Neuron (in vitro differentiated cells): ENCODE data around the gene IL18.
"Not testable (repeated sequence)": the region's sequence is repeated elsewhere in the genome, so short reads cannot be mapped to it uniquely, and the experiment has no call there.

ENCODE experiments used
- H2AFZ ChIP-seq: one replicate; pipeline ENCODE4 v1.6.1; 2013; ENCODE audit warnings: low read depth, mild to moderate bottlenecking, inconsistent platforms, low read length, moderate library complexity
- H3K27me3 ChIP-seq: one replicate; pipeline ENCODE4 v1.6.1; 2013; ENCODE audit warnings: low read length; ENCODE audit not compliant: insufficient read depth
- H3K36me3 ChIP-seq: one replicate; pipeline ENCODE4 v1.6.1; 2013; ENCODE audit warnings: low read length; ENCODE audit not compliant: insufficient read depth
- H3K4me1 ChIP-seq: one replicate; pipeline ENCODE4 v1.6.1; 2013; ENCODE audit warnings: low read length; ENCODE audit not compliant: insufficient read depth
- H3K4me3 ChIP-seq: 2 replicates; pipeline ENCODE4 v1.5.1; 2013; ENCODE audit warnings: mild to moderate bottlenecking, low read length, moderate library complexity
- H3K9me3 ChIP-seq: one replicate; pipeline ENCODE4 v1.6.1; 2013; ENCODE audit warnings: low read length

IL18 gene

GRCh38 chr11:112162761-112163546 is 940 bp downstream of the IL18 start:
- H3K4me3 ChIP-seq = no peak overlapping the region
- no peaks in the 10 kb centered on the region for H3K27me3 ChIP-seq
- H3K36me3 ChIP-seq = no peaks in the 10 kb centered on the region
- H3K4me1 ChIP-seq = no peaks in the 10 kb centered on the region
- H3K9me3 ChIP-seq = no peaks in the 10 kb centered on the region
- H2AFZ ChIP-seq = no peak overlapping the region

- not testable (repeated sequence) for H3K4me1 ChIP-seq, H3K9me3 ChIP-seq, H2AFZ ChIP-seq, H3K36me3 ChIP-seq, H3K4me3 ChIP-seq, H3K27me3 ChIP-seq
Measured at GRCh38 chr11:112162200-112162599, 1.7 kb downstream of the IL18 start.

- H3K27me3 ChIP-seq = no peaks in the 10 kb centered on the region
- H2AFZ ChIP-seq = no peak overlapping the region
- H3K36me3 ChIP-seq = no peaks in the 10 kb centered on the region
- H3K4me1 ChIP-seq = peaks cover 7% of the 10 kb centered on the region
- no peaks in the 10 kb centered on the region for H3K9me3 ChIP-seq
- no peak overlapping the region for H3K4me3 ChIP-seq
Measured at GRCh38 chr11:112161012-112161411, 2.9 kb downstream of the IL18 start.

- Histone ChIP-seq H3K9me3 (no peaks in the 10 kb centered on the region), H3K27me3 (no peaks in the 10 kb centered on the region), H3K4me1 (peaks cover 7% of the 10 kb centered on the region), H3K36me3 (no peaks in the 10 kb centered on the region), H3K4me3 (no peak overlapping the region), H2AFZ (no peak overlapping the region)
Measured at GRCh38 chr11:112160091-112160848, 3.6 kb downstream of the IL18 start.

- H3K27me3 ChIP-seq = no peaks in the 10 kb centered on the region
- H3K4me3 ChIP-seq = no peak overlapping the region
- H3K36me3 ChIP-seq = no peaks in the 10 kb centered on the region
- no peaks in the 10 kb centered on the region for H3K9me3 ChIP-seq
- no peak overlapping the region for H2AFZ ChIP-seq
- peaks cover 7% of the 10 kb centered on the region for H3K4me1 ChIP-seq
Measured at GRCh38 chr11:112159098-112160065, 4.5 kb downstream of the IL18 start.

GRCh38 chr11:112156956-112157766 is 6.7 kb downstream of the IL18 start:
- Histone ChIP-seq H3K36me3 (no peaks in the 10 kb centered on the region), H3K4me3 (no peak overlapping the region), H3K4me1 (peaks cover 7% of the 10 kb centered on the region), H2AFZ (no peak overlapping the region), H3K27me3 (no peaks in the 10 kb centered on the region), H3K9me3 (no peaks in the 10 kb centered on the region)

GRCh38 chr11:112156153-112156955 is 7.5 kb downstream of the IL18 start:
- no peaks in the 10 kb centered on the region for H3K36me3 ChIP-seq
- no peaks in the 10 kb centered on the region for H3K27me3 ChIP-seq
- H3K9me3 ChIP-seq = no peaks in the 10 kb centered on the region
- peaks cover 7% of the 10 kb centered on the region for H3K4me1 ChIP-seq
- H3K4me3 ChIP-seq = no peak overlapping the region
- H2AFZ ChIP-seq = no peak overlapping the region

GRCh38 chr11:112150517-112150916 is 13.4 kb downstream of the IL18 start:
- no peak overlapping the region for H3K4me3 ChIP-seq

GRCh38 chr11:112143597-112143996 is 20.3 kb downstream of the IL18 start:
- H3K36me3 ChIP-seq = no peaks in the 10 kb centered on the region
- H3K9me3 ChIP-seq = peaks cover 3% of the 10 kb centered on the region
- H2AFZ ChIP-seq = no peak overlapping the region
- no peaks in the 10 kb centered on the region for H3K27me3 ChIP-seq
- no peak overlapping the region for H3K4me3 ChIP-seq
- no peaks in the 10 kb centered on the region for H3K4me1 ChIP-seq

More at GRCh38 chr11:112150517-112150916, 13.4 kb downstream of the IL18 start:
- H3K4me1 ChIP-seq = peaks cover 4% of the 10 kb centered on the region
- H3K9me3 ChIP-seq = no peaks in the 10 kb centered on the region
- H2AFZ ChIP-seq = no peak overlapping the region
- no peaks in the 10 kb centered on the region for H3K27me3 ChIP-seq
- no peaks in the 10 kb centered on the region for H3K36me3 ChIP-seq

GRCh38 chr11:112134473-112134872 is 29.4 kb downstream of the IL18 start:
- Histone ChIP-seq H3K36me3 (no peaks in the 10 kb centered on the region), H3K4me3 (no peak overlapping the region), H3K27me3 (no peaks in the 10 kb centered on the region), H3K9me3 (no peaks in the 10 kb centered on the region), H3K4me1 (no peaks in the 10 kb centered on the region), H2AFZ (no peak overlapping the region)

- H3K36me3 ChIP-seq = no peaks in the 10 kb centered on the region
- no peak overlapping the region for H2AFZ ChIP-seq
- no peaks in the 10 kb centered on the region for H3K9me3 ChIP-seq
- no peak overlapping the region for H3K4me3 ChIP-seq
- H3K27me3 ChIP-seq = no peaks in the 10 kb centered on the region
- H3K4me1 ChIP-seq = no peaks in the 10 kb centered on the region
Measured at GRCh38 chr11:112132737-112133136, 31.2 kb downstream of the IL18 start.

- H3K27me3 ChIP-seq = no peaks in the 10 kb centered on the region
- no peak overlapping the region for H2AFZ ChIP-seq
- H3K4me1 ChIP-seq = no peaks in the 10 kb centered on the region
- H3K36me3 ChIP-seq = no peaks in the 10 kb centered on the region
- no peak overlapping the region for H3K4me3 ChIP-seq
- no peaks in the 10 kb centered on the region for H3K9me3 ChIP-seq
Measured at GRCh38 chr11:112129656-112130055, 34.2 kb downstream of the IL18 start.
